Right lobe of liver (tissue), 6 donors: Measurements from ENCODE around the gene MYO1D. TPM values are rescaled to one million over a fixed set of nuclear protein-coding genes. Genes with fewer than 3 reads are reported as not detected.

Source experiments
- ATAC-seq, 4 donors: fragments of 200-7000 bp; cut with Tn5 transposase; one replicate each; pipeline ENCODE4 v1.9.1; 2020; ENCODE audit warnings: mild to moderate bottlenecking in 4 of 4, moderate library complexity in 4 of 4
- DNase-seq, 3 donors: peaks; one replicate each; pipeline ENCODE4 v3.0.0-alpha.2; 2020
- H3K27ac ChIP-seq, 3 donors: fragments of 200-600 bp; one replicate each; pipeline ENCODE4 v1.8.0; 2022
- H3K27me3 ChIP-seq, 2 donors: fragments of 200-600 bp; one replicate each; pipeline ENCODE4 v1.8.0; 2022
- H3K36me3 ChIP-seq, 4 donors: fragments of 200-600 bp; sonication (generic) in 1 of 4; one replicate each; pipeline versions ENCODE4 v1.5.1 to v1.8.0; 2017 to 2022; ENCODE audit warnings: control low read depth in 1 of 4
- H3K4me1 ChIP-seq, 4 donors: fragments of 200-600 bp; sonication (generic) in 1 of 4; one replicate each; pipeline versions ENCODE4 v1.5.1 to v1.8.0; 2017 to 2022; ENCODE audit warnings: control low read depth in 1 of 4
- H3K4me3 ChIP-seq, 3 donors: fragments of 200-600 bp; one replicate each; pipeline ENCODE4 v1.8.0; 2022
- H3K9me3 ChIP-seq, 4 donors: fragments of 200-600 bp; sonication (generic) in 1 of 4; one replicate each; pipeline versions ENCODE4 v1.5.1 to v1.8.0; 2017 to 2022; ENCODE audit warnings: control low read depth in 1 of 4
- CTCF ChIP-seq, 4 donors: fragments of 200-600 bp in 3 of 4; fragments of 450-650 bp in 1 of 4; IDR thresholded peaks; one replicate each; pipeline versions ENCODE4 v1.5.1 to v1.8.0; 2016 to 2022; ENCODE audit warnings: antibody characterized with exemption in 4 of 4, mild to moderate bottlenecking in 2 of 4
- POLR2A ChIP-seq: fragments of 450-650 bp; IDR thresholded peaks from one replicate; pipeline ENCODE4 v1.6.1; 2017; ENCODE audit warnings: antibody characterized with exemption, mild to moderate bottlenecking
- WGBS: methylation state at CpG from one replicate; pipeline ENCODE4 v1.1.6; 2018; ENCODE audit warnings: low coverage, low lambda C conversion rate; ENCODE audit not compliant: insufficient coverage; ENCODE audit errors: missing lambda C conversion rate; 5-methylcytosine and 5-hydroxymethylcytosine counted together
- intact Hi-C, 2 donors: fragments of 100-400 bp; cut with DNase I; formaldehyde crosslinking; loops; one replicate each; pipeline versions ENCODE4 v1.11.2 to v1.14.1; 2022
- total RNA-seq, 6 experiments: library from RNA; depleted of rRNA in 2 of 6; stranded (reverse); fragments of >200 nt in 2 of 6; fragmentation: NEBNext Ultra II Directional in 3 of 6; extraction: Animal tissue kit (Norgen Biotek cat#: 25700) in 3 of 6; gene quantifications; one replicate each; pipeline versions ENCODE4 v1.1.0 to v1.2.4, GENCODE V29; 2016 to 2023
- donor health status: DM: no; HTN: yes; CAD: no.
- donor health status: DM: no; HTN: no; CAD: no.
- donor health status: DM: no; HTN: no; CAD: no.
- donor health status: DM: no; HTN: yes; CAD: no.
- donor health status: DM: no; HTN: yes; CAD: no.

Gene MYO1D
- total RNA-seq, 6 experiments from 2014 or later = 17.6 to 25.7 (median 21.0) TPM

- no peaks in the 10 kb centered on the region for H3K9me3 ChIP-seq
- no peak overlapping the region for H3K27ac ChIP-seq
- DNase-seq = no peak
- no peak overlapping the region for H3K4me3 ChIP-seq
- 93% methylated on average over 2 of the region's 2 CpGs for WGBS
- H3K4me1 ChIP-seq = peaks cover 0 to 5% (median 1%) of the 10 kb centered on the region in 4 donors
- intact Hi-C loops = no loop called here
- TF ChIP-seq POLR2A (no peak), CTCF (IDR thresholded peaks at IDR 0.05) (no peak)
- no peak for ATAC-seq
- no peaks in the 10 kb centered on the region for H3K27me3 ChIP-seq
- no peaks in the 10 kb centered on the region for H3K36me3 ChIP-seq
These were observed 42.8 kb downstream of the MYO1D start for GRCh38 chr17:32834104-32834503.

- no peak for DNase-seq
- no peaks in the 10 kb centered on the region for H3K9me3 ChIP-seq
- 71% methylated on average over 4 of the region's 4 CpGs for WGBS
- no peak overlapping the region for H3K4me3 ChIP-seq
- H3K36me3 ChIP-seq = no peaks in the 10 kb centered on the region
- TF ChIP-seq CTCF (IDR thresholded peaks at IDR 0.05) (no peak), POLR2A (no peak)
- H3K27ac ChIP-seq = no peak overlapping the region
- no peak for ATAC-seq
- intact Hi-C loops = no loop called here
- peaks cover 0 to 11% (median 5%) of the 10 kb centered on the region in 4 donors for H3K4me1 ChIP-seq
- no peaks in the 10 kb centered on the region for H3K27me3 ChIP-seq
These were observed 43.4 kb downstream of the MYO1D start for GRCh38 chr17:32833526-32833925.

GRCh38 chr17:32833076-32833475 is 43.8 kb downstream of the MYO1D start:
- H3K4me1 ChIP-seq = peaks cover 0 to 12% (median 5%) of the 10 kb centered on the region in 4 donors
- no peaks in the 10 kb centered on the region for H3K9me3 ChIP-seq
- H3K27me3 ChIP-seq = no peaks in the 10 kb centered on the region
- ATAC-seq (no peak), DNase-seq (no peak)
- H3K4me3 ChIP-seq = no peak overlapping the region
- H3K27ac ChIP-seq = no peak overlapping the region
- intact Hi-C loops = no loop called here
- 87% methylated on average over 5 of the region's 5 CpGs for WGBS
- H3K36me3 ChIP-seq = no peaks in the 10 kb centered on the region
- TF ChIP-seq POLR2A = no peak
- TF ChIP-seq CTCF (IDR thresholded peaks at IDR 0.05) = no peak

- TF ChIP-seq CTCF (IDR thresholded peaks at IDR 0.05) (no peak), POLR2A (no peak)
- Histone ChIP-seq H3K4me3 (no peak overlapping the region), H3K4me1 (peaks cover 0 to 12% (median 5%) of the 10 kb centered on the region in 4 donors), H3K27me3 (no peaks in the 10 kb centered on the region), H3K9me3 (no peaks in the 10 kb centered on the region), H3K27ac (no peak overlapping the region), H3K36me3 (no peaks in the 10 kb centered on the region)
- intact Hi-C loops = no loop called here
- WGBS = 95% methylated on average over 2 of the region's 2 CpGs
- ATAC-seq (no peak), DNase-seq (no peak)
These were observed 45.2 kb downstream of the MYO1D start for GRCh38 chr17:32831627-32832243.
